Posterior cingulate gyrus (tissue), 11 donors: ENCODE results near the gene FYCO1.
"Not testable (repeated sequence)": the region's sequence is repeated elsewhere in the genome, so short reads cannot be mapped to it uniquely, and the experiment has no call there.

Experiments used
- DNase-seq, 10 donors: peaks; one replicate each; pipeline versions ENCODE4 v3.0.0 to v3.0.0-alpha.2; 2020 to 2021; ENCODE audit warnings: mixed read lengths in 3 of 10
- intact Hi-C: fragments of 100-400 bp; cut with DNase I; formaldehyde crosslinking; loops from one replicate; pipeline ENCODE4 v1.15.1; 2023

The FYCO1 gene

GRCh38 chr3:45995236-45996192, at the start of gene FYCO1:
Gene FYCO1 (minus strand): TSS chr3:45995824. CDS start chr3:45984910, 10,914 bp downstream.
- intact Hi-C loops = no loop called here
- DNase-seq = peak; percentile 87 to 99 (median 92)

DNA sequence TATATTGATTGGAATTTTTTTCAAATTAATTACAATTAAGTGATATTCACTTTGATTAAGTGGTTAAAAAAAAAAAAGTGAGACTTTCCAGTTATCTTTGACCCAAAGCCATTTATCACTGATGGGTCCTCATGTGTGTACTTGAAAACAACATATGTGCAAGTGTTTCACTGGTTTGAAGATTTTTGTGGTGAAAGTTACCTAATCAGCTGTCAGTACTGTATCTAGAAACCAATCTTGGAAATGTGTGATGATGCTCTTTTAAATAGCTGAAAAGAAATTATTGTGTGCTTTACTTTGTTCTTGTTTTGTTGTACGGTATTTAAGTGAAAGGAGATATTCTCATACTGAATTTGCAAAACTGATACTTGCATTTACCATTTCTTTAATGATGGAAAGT, 43.3 kb upstream of the FYCO1 start:
- intact Hi-C loops = no loop called here
- DNase-seq = no peak

GRCh38 chr3:46038071-46038470, 42.4 kb upstream of the FYCO1 start:
- intact Hi-C loops, DNase-seq: not testable (repeated sequence)

DNA sequence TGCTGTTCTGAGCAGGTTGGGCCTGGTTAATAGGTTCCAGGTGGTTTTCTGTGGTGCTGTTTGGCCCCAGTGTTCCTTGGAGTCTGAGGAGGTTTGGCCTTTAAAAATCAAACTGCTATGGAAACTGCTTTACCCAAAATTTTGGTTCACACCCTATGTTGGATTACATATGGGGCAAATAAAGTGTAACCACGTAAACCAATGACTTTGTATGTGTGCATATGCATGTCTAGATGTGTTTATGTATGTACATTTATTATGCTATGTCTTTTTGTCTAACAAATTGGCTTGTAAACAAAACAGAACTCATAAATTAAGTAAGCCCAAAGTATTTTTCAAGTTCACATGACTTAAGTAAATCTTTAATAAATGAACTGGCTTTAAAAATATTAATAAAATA, 40.6 kb upstream of the FYCO1 start:
- intact Hi-C loops = no loop called here
- no peak for DNase-seq

DNA sequence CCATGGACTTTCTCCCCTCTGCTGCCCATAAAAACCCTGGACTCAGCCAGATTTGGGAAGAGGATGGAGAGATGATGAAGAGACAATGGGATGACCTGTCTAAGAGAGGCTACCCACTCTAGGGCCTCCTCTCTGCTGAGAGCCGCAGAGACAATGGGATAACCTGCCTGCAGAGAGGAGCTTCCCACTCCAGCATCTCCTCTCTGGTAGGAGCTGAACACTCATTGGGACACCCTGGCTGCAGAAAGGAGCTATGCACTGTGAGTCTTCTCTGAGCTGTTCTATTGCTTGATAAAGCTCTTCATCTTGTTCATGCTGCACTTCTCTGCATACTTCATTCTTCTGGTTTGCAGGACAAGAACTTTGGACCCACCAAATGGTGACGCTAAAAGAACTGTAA, 36.1 kb upstream of the FYCO1 start:
- intact Hi-C loops = no loop called here
- no peak for DNase-seq

DNA sequence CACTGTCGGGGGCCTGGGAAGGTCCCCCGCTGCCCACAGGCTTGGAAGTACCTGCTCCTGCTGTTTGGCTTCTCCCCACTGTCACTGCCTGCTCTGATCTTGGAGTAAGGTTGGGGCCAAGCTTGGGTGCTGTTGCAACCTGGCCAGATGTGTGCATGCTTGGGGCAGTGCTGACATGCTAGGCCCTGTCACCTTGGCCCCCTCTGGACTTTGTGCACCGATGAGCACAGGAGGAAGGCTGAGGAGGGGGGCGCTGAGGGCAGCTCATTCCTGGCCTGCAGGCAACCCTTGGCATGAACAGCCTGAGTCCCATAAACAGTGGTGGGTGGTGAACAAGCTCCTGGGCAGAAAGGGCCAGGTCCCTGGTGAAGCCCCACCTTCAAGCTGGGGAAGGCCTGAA, 35.6 kb upstream of the FYCO1 start:
- no peak for DNase-seq
- intact Hi-C loops = no loop called here

DNA sequence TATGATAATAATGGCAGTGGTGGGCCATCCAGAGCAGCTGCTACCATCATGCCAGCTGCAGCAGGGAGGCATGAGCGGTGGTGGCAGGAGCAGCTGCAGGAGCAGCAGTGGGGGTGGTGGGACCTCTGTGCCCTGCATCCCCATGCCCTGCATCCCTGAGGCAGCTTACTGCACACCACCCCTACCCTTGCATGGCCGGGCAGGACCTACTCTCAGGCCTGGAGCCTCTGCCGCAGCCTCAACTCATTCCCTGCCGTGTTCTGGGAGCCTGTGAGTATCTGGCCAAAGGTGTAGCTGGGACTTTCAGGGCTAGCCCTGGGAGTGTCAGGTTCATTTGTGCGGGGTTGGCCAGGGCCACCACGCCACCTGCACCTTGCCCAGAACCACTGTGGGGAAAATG, 35.0 kb upstream of the FYCO1 start:
- intact Hi-C loops = no loop called here
- DNase-seq = no peak

DNA sequence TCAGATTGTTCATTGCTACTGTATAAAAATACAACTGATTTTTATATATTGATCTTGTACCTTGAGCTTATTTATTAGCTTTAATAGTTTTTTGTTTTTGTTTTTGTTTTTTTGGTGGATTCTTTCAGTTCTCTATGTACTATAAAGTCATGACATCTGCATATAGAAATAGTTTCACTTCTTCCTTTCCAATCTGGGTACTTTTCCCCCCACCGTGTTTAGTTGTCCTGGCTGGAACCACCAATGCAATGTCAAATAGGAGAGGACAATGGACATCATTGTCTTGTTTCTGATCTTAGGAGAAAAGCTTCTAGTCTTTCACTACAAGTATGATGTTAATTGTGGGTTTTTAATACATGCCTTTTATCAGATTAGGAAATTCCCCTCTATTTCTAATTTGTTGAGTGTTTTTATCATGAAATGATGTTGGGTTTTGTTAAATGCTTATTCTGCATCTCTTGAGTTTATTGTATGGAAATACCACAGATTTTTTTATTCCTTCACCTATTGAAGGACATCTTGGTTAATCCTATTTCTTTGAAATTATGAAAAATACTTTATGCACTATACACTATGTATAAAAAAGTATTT, 34.4 kb upstream of the FYCO1 start:
- intact Hi-C loops = no loop called here
- DNase-seq = no peak

DNA sequence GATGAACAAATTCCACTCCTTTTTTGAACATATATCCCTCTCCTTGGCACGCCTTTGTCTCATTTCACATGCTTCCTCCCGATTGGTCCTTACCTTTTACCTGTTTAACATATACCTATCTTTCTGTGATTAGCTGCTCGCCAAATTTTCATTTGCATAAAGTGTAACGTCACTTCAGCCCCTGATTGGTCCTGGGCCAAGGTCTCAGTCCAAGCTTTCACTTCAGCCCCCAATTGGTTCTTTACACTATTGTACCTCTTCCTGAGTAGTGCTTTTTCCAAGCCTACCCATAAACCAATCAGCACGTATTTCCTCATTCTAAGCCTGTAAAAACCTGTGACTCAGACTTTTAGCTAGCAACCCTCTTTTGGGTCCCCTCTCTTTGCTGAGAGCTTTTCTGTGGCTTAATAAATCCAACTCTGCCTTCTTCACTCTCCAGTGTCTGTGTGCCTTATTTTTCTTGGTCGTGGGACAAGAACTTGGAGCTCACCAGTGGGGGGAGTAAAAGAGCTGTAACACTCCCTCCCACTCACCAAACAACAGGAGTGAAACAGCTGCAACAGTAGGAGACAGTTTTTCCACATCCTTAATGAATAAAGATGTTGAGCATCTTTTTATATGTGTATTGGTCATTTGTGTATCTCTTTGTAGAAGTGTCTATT, 32.2 kb upstream of the FYCO1 start:
- intact Hi-C loops = no loop called here
- DNase-seq = no peak

- no peak for DNase-seq
- intact Hi-C loops = no loop called here
Measured at GRCh38 chr3:46027021-46027705, 31.5 kb upstream of the FYCO1 start, which contains the start of gene XCR1. Gene XCR1 (minus strand): TSS chr3:46027483. CDS start chr3:46021947, 5,536 bp downstream.

DNA sequence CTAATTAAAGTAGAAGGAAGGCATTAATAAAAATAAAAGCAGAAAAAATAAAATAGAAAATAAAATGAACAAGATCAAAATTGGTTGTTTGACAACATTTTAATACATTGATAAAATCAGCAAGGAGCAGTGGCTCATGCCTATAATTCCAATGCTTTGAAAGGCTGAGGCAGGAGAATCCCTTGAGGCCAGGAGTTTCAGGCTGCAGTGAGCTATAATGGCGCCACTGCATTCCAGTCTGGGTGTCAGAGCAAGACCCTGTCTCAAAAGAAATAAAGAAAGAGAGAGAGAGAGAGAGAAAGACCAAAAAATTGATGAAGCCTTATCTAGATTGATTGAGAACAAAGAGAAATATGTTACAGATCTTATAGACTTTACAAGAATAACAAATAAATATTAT, 29.5 kb upstream of the FYCO1 start:
- DNase-seq = no peak
- intact Hi-C loops = no loop called here

DNA sequence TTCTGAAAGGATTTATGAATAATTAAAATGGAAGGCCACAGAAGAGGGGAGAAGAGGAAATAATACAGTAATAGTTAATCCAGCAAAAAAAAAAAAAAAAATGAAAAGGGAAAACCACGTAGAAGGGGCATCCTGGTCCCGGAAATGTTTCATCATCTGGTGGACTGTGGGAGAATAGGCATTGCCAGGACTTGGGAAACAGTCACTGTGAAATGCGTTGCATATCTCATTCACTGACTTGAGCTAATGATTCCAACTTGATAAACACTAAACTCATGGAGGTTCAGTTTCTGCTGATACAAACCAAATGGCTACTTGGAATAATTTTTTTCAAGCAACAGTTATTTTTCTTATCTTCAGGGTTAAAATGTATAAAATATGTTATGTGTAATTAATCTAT, 28.5 kb upstream of the FYCO1 start:
- intact Hi-C loops = no loop called here

DNA sequence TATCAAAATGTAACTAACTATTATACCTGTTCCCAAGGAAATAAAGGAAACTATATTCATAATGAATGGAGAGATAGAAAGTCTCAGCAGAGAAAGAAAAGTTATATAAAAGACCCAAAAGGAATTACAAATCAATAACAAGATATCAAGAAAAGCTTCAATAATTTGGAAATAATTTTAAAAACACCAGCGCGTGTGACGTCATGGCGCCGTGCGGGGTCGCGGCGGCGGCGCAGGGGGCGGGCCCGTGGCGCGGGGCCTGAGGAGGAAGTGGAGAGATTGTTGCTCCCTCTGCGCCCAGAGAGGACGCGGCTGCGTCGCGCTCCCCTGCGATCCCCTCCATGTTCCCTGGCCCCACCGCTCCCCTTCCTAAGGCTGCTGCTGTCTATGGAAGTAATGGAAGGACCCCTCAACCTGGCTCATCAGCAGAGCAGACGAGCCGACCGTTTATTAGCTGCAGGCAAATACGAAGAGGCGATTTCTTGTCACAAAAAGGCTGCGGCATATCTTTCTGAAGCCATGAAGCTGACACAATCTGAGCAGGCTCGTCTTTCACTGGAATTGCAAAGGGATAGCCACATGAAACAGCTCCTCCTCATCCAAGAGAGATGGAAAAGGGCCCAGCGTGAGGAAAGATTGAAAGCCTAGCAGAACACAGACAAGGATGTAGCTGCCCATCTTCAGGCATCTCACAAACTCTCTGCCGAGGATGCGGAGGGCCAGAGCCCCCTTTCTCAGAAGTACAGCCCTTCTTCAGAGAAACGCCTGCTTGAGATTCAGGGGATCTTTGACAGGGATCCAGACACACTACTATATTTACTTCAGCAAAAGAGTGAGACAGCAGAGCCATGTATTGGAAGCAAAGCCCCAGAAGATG, 27.5 kb upstream of the FYCO1 start:
- DNase-seq = no peak
- intact Hi-C loops = no loop called here

More for the DNA sequence above, 28.5 kb upstream of the FYCO1 start:
- DNase-seq = no peak

- intact Hi-C loops = no loop called here
- DNase-seq = no peak
Measured at GRCh38 chr3:46021516-46021915, 25.9 kb upstream of the FYCO1 start.

DNA sequence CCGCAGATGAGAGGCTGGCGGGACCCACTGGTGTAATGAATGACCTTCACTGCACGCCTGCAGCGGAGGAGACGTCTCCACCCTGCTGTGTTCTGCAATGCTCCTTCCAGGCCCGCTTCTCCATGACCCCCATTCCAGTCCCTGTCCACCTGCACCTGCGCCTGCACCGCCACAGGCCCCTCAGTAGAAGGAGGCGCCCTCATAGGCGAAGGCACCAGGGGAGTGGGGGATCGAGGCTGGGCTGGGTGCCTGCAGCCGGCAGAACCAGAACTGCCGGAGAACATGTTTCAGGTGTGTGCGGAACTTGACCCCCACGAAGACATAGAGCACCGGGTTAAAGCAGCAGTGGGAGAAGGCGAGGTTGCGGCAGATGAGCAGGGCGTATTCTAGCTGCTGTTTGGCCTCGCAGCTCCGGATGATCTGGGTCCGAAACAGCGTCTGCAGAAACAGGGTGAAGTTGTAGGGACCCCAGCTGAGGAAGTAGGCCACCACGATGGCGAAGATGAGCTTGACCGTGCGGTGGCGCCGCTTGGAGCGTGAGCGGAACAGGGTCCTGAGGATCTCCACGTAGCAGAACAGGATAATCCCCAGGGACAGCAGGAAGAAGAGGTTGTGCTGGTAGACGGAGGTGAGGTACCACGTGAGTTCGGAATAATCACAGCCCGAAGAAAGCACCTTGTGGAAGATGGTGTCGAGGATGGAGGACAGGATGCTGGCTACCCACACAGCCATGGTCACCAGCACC, 25.3 kb upstream of the FYCO1 start:
- DNase-seq = no peak
- intact Hi-C loops = no loop called here

DNA sequence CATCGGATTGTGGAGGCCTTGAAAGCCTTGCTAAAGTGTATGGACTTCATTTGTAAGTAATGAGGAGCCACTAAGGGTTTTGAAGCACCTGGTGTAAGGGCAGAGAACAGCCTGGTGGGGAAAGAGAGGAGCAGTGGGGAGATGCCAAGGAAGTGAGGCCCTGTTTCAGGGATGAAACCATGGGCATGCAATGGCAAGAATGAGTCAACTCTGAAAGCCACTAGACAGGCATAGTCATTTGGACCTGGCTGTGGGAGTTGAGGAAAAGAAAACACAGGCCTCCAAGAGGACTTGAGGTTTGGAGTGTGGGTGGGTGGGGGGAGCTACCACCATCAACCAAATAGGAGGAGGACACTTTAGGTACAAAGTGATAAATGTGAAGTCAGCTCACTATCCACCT, 24.1 kb upstream of the FYCO1 start:
- no peak for DNase-seq
- intact Hi-C loops = no loop called here

DNA sequence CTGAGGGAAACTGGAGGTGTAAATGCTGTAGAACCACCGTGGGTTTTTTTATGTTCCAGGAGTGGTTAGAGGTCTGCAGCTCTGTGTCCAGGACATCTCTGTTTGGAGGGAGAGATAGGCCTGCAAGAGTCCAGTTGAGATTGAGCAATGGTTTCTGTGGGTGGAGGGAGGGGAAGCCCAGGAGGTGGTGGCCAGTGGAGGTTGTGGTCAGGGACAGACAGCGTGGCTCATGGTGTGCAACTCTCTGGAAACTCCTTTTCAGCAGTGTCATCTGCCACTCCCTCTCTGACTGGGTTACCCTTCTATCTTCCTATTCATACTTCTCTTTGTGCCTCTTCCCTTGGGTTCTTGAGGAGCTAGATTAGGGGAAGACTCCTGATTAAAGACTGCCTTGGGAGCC, 22.1 kb upstream of the FYCO1 start:
- DNase-seq = peak in 1 of 10 donors; percentile 11
- intact Hi-C loops = no loop called here

GRCh38 chr3:46013316-46014094, 17.9 kb upstream of the FYCO1 start:
- intact Hi-C loops = no loop called here
- DNase-seq = no peak
